ENCODE data around the gene SETBP1.

Gene SETBP1

DNA sequence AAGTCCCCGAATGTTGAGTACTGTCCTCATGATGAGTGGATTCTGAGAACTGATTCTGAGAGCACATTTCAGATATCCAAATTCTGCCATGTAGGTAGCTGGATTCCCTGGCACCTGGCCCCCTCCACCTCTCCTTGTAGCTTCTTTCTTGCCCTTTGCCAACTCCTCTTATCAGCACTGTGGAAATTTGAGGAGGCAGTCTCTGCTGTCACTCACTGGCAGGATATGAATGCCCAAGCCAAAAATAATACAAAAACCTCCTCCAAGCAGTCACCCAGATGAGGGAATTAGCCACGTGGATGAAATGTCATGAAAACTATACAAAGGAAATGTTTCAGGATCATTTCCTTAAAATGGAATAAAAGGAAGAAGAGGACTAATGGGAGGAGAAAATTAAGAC lies 276.8 kb downstream of the SETBP1 start:
- no peak overlapping the region for H3K14ac ChIP-seq (ENCODE audit: low read length)
- no peak overlapping the region for H4K91ac ChIP-seq (ENCODE audit: low read depth, low read length)
- H2BK5ac ChIP-seq (ENCODE audit: low read depth, low read length, poor library complexity), result no peak overlapping the region
- no peak overlapping the region for H2AFZ ChIP-seq (ENCODE audit: insufficient read depth, low read length, poor library complexity)
- no peak for DNase-seq
- H3K79me1 ChIP-seq (ENCODE audit: low read length), result no peaks in the 10 kb centered on the region
- no CpG with 5 or more reads among the region's 2 CpGs for WGBS (ENCODE audit: extremely low coverage, insufficient coverage, insufficient read length)
- no peak overlapping the region for H4K12ac ChIP-seq (ENCODE audit: low read depth, low read length)
- no peaks in the 10 kb centered on the region for H3K9me3 ChIP-seq (ENCODE audit: insufficient read depth, low read depth, low read length)
- no peaks in the 10 kb centered on the region for H3K27me3 ChIP-seq (ENCODE audit: insufficient read depth, low read length)
- H3K27ac ChIP-seq (ENCODE audit: low read depth, low read length), result no peak overlapping the region
- no peak overlapping the region for H4K8ac ChIP-seq (ENCODE audit: low read depth, low read length)
- H3K4me2 ChIP-seq (ENCODE audit: low read length), result no peak overlapping the region
- no peak overlapping the region for H3K9ac ChIP-seq (ENCODE audit: low read length)
- no peaks in the 10 kb centered on the region for H3K4me1 ChIP-seq (ENCODE audit: control insufficient read depth in 1 of 2, insufficient read depth in 2 of 2, low read length in 2 of 2)
- no peak overlapping the region for H3K4me3 ChIP-seq (ENCODE audit: low read depth, low read length)
- H3K23ac ChIP-seq (ENCODE audit: low read length), result no peak overlapping the region
- peaks cover 6 to 7% of the 10 kb centered on the region in 2 experiments for H3K36me3 ChIP-seq (ENCODE audit: control insufficient read depth in 1 of 2, insufficient read depth in 2 of 2, low read length in 2 of 2)
- no peaks in the 10 kb centered on the region for H3K79me2 ChIP-seq (ENCODE audit: control insufficient read depth, insufficient read depth, low read length, poor library complexity)
- no peak overlapping the region for H2BK120ac ChIP-seq (ENCODE audit: insufficient read depth, low read length, poor library complexity)
- H3K18ac ChIP-seq (ENCODE audit: low read length), result no peak overlapping the region
- H3K4ac ChIP-seq (ENCODE audit: low read depth, low read length), result no peak overlapping the region
- H2AK5ac ChIP-seq (ENCODE audit: low read length), result no peak overlapping the region
- H2BK12ac ChIP-seq (ENCODE audit: low read length), result no peak overlapping the region

DNA sequence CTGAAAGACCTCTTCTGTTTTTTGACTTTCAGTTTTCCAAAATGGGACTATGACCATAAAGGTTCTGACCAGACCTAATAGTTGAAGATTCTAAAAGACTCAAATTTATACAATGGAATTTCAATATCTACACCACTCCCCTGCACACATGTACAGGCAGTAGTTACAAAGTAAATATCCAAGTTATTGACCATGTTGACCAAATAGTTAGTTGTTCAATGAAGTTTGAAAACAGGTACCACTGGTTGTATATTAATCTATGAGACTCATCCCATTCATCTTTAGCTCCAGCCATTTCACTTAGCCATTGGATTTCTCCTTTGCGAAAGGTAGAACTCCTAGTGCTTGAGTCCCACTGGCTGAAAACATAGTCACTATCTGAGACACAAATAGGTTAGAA lies 277.4 kb downstream of the SETBP1 start:
- Histone ChIP-seq H3K79me1 (ENCODE audit: low read length) (no peaks in the 10 kb centered on the region), H3K4me3 (ENCODE audit: low read depth, low read length) (no peak overlapping the region), H3K9ac (ENCODE audit: low read length) (no peak overlapping the region), H2BK120ac (ENCODE audit: insufficient read depth, low read length, poor library complexity) (no peak overlapping the region), H3K27ac (ENCODE audit: low read depth, low read length) (no peak overlapping the region), H3K4me1 (ENCODE audit: control insufficient read depth in 1 of 2, insufficient read depth in 2 of 2, low read length in 2 of 2) (no peaks in the 10 kb centered on the region), H2AK5ac (ENCODE audit: low read length) (no peak overlapping the region), H4K8ac (ENCODE audit: low read depth, low read length) (no peak overlapping the region), H2BK12ac (ENCODE audit: low read length) (no peak overlapping the region), H3K36me3 (ENCODE audit: control insufficient read depth in 1 of 2, insufficient read depth in 2 of 2, low read length in 2 of 2) (peaks cover under 1 to 2% of the 10 kb centered on the region in 2 experiments), H3K18ac (ENCODE audit: low read length) (no peak overlapping the region), H3K4ac (ENCODE audit: low read depth, low read length) (no peak overlapping the region), H3K4me2 (ENCODE audit: low read length) (no peak overlapping the region), H2AFZ (ENCODE audit: insufficient read depth, low read length, poor library complexity) (no peak overlapping the region), H4K12ac (ENCODE audit: low read depth, low read length) (no peak overlapping the region), H4K91ac (ENCODE audit: low read depth, low read length) (no peak overlapping the region), H3K27me3 (ENCODE audit: insufficient read depth, low read length) (no peaks in the 10 kb centered on the region), H3K23ac (ENCODE audit: low read length) (no peak overlapping the region), H3K14ac (ENCODE audit: low read length) (no peak overlapping the region), H2BK5ac (ENCODE audit: low read depth, low read length, poor library complexity) (no peak overlapping the region), H3K9me3 (ENCODE audit: insufficient read depth, low read depth, low read length) (no peaks in the 10 kb centered on the region), H3K79me2 (ENCODE audit: control insufficient read depth, insufficient read depth, low read length, poor library complexity) (no peaks in the 10 kb centered on the region)
- no CpG with 5 or more reads among the region's 1 CpG for WGBS (ENCODE audit: extremely low coverage, insufficient coverage, insufficient read length)
- no peak for DNase-seq

GRCh38 chr18:44958455-44958854 lies 277.8 kb downstream of the SETBP1 start:
- Histone ChIP-seq H3K18ac (ENCODE audit: low read length) (no peak overlapping the region), H2BK5ac (ENCODE audit: low read depth, low read length, poor library complexity) (no peak overlapping the region), H3K23ac (ENCODE audit: low read length) (no peak overlapping the region), H3K4me2 (ENCODE audit: low read length) (no peak overlapping the region), H3K4me1 (ENCODE audit: control insufficient read depth in 1 of 2, insufficient read depth in 2 of 2, low read length in 2 of 2) (no peaks in the 10 kb centered on the region), H4K8ac (ENCODE audit: low read depth, low read length) (no peak overlapping the region), H3K79me2 (ENCODE audit: control insufficient read depth, insufficient read depth, low read length, poor library complexity) (no peaks in the 10 kb centered on the region), H3K36me3 (ENCODE audit: control insufficient read depth in 1 of 2, insufficient read depth in 2 of 2, low read length in 2 of 2) (no peaks in the 10 kb centered on the region), H2BK12ac (ENCODE audit: low read length) (no peak overlapping the region), H2AFZ (ENCODE audit: insufficient read depth, low read length, poor library complexity) (no peak overlapping the region), H3K79me1 (ENCODE audit: low read length) (no peaks in the 10 kb centered on the region), H3K14ac (ENCODE audit: low read length) (no peak overlapping the region), H3K4ac (ENCODE audit: low read depth, low read length) (no peak overlapping the region), H4K91ac (ENCODE audit: low read depth, low read length) (no peak overlapping the region), H2BK120ac (ENCODE audit: insufficient read depth, low read length, poor library complexity) (no peak overlapping the region), H3K9ac (ENCODE audit: low read length) (no peak overlapping the region), H3K4me3 (ENCODE audit: low read depth, low read length) (no peak overlapping the region), H3K27ac (ENCODE audit: low read depth, low read length) (no peak overlapping the region), H3K27me3 (ENCODE audit: insufficient read depth, low read length) (no peaks in the 10 kb centered on the region), H2AK5ac (ENCODE audit: low read length) (no peak overlapping the region), H3K9me3 (ENCODE audit: insufficient read depth, low read depth, low read length) (no peaks in the 10 kb centered on the region), H4K12ac (ENCODE audit: low read depth, low read length) (no peak overlapping the region)
- DNase-seq, result no peak

DNA sequence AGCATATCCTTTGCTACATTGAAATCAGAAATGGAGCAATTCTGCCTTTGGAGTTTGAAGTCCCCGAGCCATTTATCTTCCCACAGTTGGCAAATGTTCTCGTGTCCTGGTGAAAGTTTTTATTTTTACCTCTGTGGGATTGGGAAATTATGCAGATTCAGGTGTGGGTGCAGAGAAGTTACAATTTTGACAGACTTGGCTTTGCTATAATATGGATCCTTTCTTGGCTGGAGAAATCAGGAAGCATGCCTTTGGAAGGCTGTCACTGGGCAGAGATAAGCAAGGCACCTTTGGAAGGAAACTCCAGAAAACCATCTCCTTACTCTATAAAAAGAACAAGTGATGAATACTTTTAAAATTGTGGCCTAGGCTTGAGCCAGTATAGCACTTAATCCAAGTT lies 278.3 kb downstream of the SETBP1 start:
- Histone ChIP-seq H4K91ac (ENCODE audit: low read depth, low read length) (no peak overlapping the region), H2AK5ac (ENCODE audit: low read length) (no peak overlapping the region), H4K8ac (ENCODE audit: low read depth, low read length) (no peak overlapping the region), H3K4me1 (ENCODE audit: control insufficient read depth in 1 of 2, insufficient read depth in 2 of 2, low read length in 2 of 2) (no peaks in the 10 kb centered on the region), H3K18ac (ENCODE audit: low read length) (no peak overlapping the region), H3K36me3 (ENCODE audit: control insufficient read depth in 1 of 2, insufficient read depth in 2 of 2, low read length in 2 of 2) (no peaks in the 10 kb centered on the region), H3K14ac (ENCODE audit: low read length) (no peak overlapping the region), H2BK12ac (ENCODE audit: low read length) (no peak overlapping the region), H3K4me2 (ENCODE audit: low read length) (no peak overlapping the region), H2BK5ac (ENCODE audit: low read depth, low read length, poor library complexity) (no peak overlapping the region), H3K4ac (ENCODE audit: low read depth, low read length) (no peak overlapping the region), H4K12ac (ENCODE audit: low read depth, low read length) (no peak overlapping the region), H3K9me3 (ENCODE audit: insufficient read depth, low read depth, low read length) (no peaks in the 10 kb centered on the region), H3K79me1 (ENCODE audit: low read length) (no peaks in the 10 kb centered on the region), H3K9ac (ENCODE audit: low read length) (no peak overlapping the region), H2BK120ac (ENCODE audit: insufficient read depth, low read length, poor library complexity) (no peak overlapping the region), H2AFZ (ENCODE audit: insufficient read depth, low read length, poor library complexity) (no peak overlapping the region), H3K79me2 (ENCODE audit: control insufficient read depth, insufficient read depth, low read length, poor library complexity) (no peaks in the 10 kb centered on the region), H3K27me3 (ENCODE audit: insufficient read depth, low read length) (no peaks in the 10 kb centered on the region), H3K23ac (ENCODE audit: low read length) (no peak overlapping the region), H3K27ac (ENCODE audit: low read depth, low read length) (no peak overlapping the region), H3K4me3 (ENCODE audit: low read depth, low read length) (no peak overlapping the region)
- no CpG with 5 or more reads among the region's 2 CpGs for WGBS (ENCODE audit: extremely low coverage, insufficient coverage, insufficient read length)
- DNase-seq, result no peak
